ENCODE measurements around the gene LRPAP1. TPM values are rescaled to one million over a fixed set of nuclear protein-coding genes. Genes with fewer than 3 reads are reported as not detected.

LRPAP1 gene
- total RNA-seq, 2 donors from 2014 or later: 175 to 270 TPM

DNA sequence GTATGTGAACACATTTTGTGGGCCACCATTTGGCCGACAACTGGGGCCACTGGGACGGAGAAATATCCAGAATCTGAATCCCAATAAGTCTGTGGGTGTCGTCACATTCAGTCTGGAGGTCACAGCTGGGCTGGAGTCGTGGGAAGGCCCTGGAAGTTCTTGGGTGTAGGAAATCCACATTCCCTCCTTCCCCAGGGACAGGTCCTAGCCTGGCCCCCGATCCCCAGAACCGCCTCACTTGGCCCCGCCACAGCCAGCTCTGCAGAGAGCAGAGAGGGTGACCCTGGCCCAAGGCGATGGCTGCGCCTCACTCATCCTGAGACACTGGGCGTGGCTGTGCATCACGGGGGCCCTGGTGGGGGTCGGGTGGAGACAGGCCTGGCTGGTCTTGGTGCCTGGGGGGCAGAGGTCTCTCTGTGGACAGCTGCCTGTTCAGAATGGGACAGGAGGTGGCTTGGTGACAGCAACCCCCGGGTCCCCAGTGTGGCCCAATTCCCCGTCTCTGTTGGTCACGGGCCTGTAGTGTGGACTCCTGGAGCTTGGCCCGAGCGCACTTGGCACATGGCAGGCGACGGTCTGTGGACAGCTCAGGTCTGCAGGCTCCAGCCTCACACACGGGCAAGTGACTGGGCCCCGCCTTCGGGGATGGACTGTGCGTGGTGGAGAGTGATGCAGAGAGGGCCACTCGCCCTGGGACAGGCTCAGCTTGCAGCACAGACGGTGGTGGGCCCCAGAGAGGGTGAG, 52.7 kb downstream of the LRPAP1 start:
- Histone ChIP-seq H3K27me3 (replicated peaks; ENCODE audit: insufficient read depth) (peaks cover 5% of the 10 kb centered on the region), H3K27ac (no peak overlapping the region), H3K9me3 (no peaks in the 10 kb centered on the region), H3K36me3 (no peaks in the 10 kb centered on the region), H3K4me1 (replicated peaks) (peaks cover 10% of the 10 kb centered on the region), H3K4me3 (no peak overlapping the region)
- intact Hi-C loops (cut with DNase I): no loop called here
- TF ChIP-seq POLR2A (IDR thresholded peaks at IDR 0.05) (no peak), POLR2AphosphoS5 (IDR thresholded peaks at IDR 0.05) (no peak)
- TF ChIP-seq, protein P1, sequence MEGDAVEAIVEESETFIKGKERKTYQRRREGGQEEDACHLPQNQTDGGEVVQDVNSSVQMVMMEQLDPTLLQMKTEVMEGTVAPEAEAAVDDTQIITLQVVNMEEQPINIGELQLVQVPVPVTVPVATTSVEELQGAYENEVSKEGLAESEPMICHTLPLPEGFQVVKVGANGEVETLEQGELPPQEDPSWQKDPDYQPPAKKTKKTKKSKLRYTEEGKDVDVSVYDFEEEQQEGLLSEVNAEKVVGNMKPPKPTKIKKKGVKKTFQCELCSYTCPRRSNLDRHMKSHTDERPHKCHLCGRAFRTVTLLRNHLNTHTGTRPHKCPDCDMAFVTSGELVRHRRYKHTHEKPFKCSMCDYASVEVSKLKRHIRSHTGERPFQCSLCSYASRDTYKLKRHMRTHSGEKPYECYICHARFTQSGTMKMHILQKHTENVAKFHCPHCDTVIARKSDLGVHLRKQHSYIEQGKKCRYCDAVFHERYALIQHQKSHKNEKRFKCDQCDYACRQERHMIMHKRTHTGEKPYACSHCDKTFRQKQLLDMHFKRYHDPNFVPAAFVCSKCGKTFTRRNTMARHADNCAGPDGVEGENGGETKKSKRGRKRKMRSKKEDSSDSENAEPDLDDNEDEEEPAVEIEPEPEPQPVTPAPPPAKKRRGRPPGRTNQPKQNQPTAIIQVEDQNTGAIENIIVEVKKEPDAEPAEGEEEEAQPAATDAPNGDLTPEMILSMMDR (IDR thresholded peaks at IDR 0.05): no peak
- no peak for DNase-seq (ENCODE audit: low spot score)
- 82% methylated on average over 25 of the region's 25 CpGs for WGBS

DNA sequence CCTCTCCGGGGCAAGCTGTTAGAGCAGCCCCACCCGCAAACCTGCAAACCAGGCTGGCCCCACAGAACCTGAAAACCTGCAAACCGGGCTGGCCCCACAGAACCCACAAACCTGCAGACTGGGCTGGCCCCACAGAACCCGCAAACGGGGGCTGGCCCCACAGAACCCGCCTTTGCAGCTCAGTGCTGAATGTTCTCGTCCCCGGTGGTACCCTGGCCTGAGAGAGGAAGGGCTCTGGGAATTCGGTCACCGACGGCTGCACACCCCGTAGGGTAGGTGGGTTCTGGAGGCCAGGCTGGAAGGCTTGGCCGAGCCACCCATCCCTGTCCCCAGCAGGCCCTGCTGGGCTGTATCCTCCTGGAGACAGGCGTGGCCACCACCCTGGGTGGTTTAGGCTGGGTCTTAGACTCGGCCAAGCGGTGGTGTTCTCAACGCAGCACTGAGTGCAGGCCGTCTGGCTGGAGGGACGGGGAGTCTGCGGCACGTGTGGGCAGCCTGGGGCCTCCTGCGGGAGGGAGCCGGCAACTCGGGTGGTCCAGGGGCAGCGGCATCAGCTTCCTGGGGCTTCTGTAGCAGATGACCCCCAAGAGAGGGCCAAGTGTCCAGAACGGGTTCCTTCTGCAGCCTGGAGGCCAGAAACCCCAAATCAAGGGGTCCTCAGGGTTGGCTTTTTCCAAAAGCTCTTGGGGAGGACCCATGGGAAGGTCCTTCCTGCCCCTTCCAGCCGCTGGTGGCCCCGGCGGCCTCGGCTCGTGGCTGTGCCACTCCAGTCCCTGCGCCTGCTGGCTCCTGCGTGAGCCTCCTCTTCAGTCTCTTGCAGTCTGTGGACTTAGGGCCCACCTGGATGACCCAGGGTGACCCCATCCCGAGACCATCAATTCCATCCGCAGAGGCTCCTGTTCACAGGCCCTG, 53.5 kb downstream of the LRPAP1 start:
- peaks cover 8% of the 10 kb centered on the region for H3K27me3 ChIP-seq (replicated peaks; ENCODE audit: insufficient read depth)
- intact Hi-C loops (cut with DNase I): no loop called here
- no peaks in the 10 kb centered on the region for H3K36me3 ChIP-seq
- DNase-seq (ENCODE audit: low spot score): no peak
- H3K4me1 ChIP-seq (replicated peaks): peaks cover 2% of the 10 kb centered on the region
- no peak overlapping the region for H3K27ac ChIP-seq
- no peak for TF ChIP-seq POLR2AphosphoS5 (IDR thresholded peaks at IDR 0.05)
- no peak for TF ChIP-seq POLR2A (IDR thresholded peaks at IDR 0.05)
- TF ChIP-seq, protein P1 (IDR thresholded peaks at IDR 0.05): no peak
- WGBS: 86% methylated on average over 35 of the region's 35 CpGs
- H3K4me3 ChIP-seq: no peak overlapping the region
- no peaks in the 10 kb centered on the region for H3K9me3 ChIP-seq

DNA sequence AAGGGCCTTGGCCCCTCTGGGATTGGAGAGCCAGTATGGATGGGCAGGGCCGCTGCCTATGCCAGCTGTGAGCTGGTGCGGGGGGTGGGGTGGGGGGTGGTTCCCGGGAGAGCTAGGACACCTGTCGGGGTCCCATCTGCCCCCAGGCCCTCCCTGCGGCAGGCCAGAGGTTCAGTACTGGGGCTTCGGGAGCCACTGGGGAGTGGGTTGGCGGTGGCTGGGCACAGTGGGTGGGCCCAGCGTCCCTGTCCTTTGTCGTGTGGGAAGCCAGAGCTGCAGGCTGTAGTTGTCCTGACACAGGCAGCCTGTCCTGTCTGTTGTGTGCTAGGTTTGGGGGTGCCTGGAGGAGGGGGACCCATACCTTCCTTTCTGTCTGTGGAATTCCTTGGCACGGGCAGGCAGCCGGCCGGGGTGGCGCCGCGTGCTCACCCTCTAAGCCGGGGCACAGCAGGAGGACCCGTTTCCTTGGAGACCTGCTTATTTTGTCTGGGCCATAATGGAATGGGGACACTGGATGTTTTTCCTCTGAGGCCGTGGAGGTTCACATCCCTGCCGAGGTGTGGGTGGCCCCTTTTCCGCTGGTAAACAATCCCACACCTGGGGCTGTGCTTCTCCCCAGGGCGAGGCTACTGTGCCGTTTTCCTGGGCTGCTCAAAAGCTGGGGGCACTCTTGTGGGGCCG, 54.3 kb downstream of the LRPAP1 start:
- Histone ChIP-seq H3K9me3 (no peaks in the 10 kb centered on the region), H3K4me1 (replicated peaks) (no peaks in the 10 kb centered on the region), H3K27ac (no peak overlapping the region), H3K4me3 (no peak overlapping the region), H3K27me3 (replicated peaks; ENCODE audit: insufficient read depth) (peaks cover 9% of the 10 kb centered on the region), H3K36me3 (no peaks in the 10 kb centered on the region)
- WGBS: 58% methylated on average over 21 of the region's 23 CpGs
- no peak for TF ChIP-seq POLR2A (IDR thresholded peaks at IDR 0.05)
- TF ChIP-seq, protein P1 (IDR thresholded peaks at IDR 0.05): no peak
- no peak for TF ChIP-seq POLR2AphosphoS5 (IDR thresholded peaks at IDR 0.05)
- intact Hi-C loops (cut with DNase I): no loop called here
- DNase-seq (ENCODE audit: low spot score): no peak

DNA sequence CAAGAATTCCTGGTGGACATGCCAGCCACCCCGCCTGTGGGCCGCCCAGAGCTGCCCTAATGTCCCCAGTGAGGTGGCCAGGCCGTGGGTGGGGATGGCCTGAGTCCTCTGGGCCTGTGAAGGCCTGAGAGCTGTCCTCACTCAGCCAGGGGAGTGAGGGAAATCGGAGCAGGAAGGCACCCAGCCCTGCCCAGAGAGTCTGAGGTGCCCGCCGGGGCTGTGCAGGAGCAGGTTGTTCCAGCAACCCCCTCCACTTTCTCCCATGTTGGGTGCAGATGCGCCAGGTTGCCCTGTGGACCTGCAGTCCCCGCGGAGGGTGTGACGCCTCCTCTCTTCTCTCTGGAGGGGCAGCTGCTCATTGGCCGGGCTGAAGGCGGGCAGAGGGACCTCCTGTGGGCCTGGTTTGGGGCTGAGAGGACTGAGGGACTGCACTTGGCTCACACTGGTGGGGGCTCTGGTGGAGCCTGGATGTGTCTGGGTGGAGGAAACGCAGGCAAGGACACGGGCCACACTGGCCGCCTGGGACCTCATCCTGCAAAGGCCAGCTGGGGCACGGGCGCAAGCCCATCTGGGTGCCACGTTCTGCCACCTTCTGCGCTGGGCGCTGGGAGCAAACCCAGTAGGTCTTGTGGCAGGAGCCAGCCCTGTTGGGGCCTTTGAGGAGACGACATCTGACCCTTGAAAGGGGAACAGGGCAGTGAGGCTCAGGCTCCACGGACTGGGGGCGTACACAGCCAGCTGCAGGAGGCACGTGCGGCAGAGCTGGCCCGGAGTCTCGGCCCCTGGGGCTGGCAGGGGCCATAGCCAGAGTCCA, 55.1 kb downstream of the LRPAP1 start:
- Histone ChIP-seq H3K9me3 (no peaks in the 10 kb centered on the region), H3K36me3 (no peaks in the 10 kb centered on the region), H3K27me3 (replicated peaks; ENCODE audit: insufficient read depth) (peaks cover 9% of the 10 kb centered on the region), H3K4me1 (replicated peaks) (no peaks in the 10 kb centered on the region), H3K27ac (no peak overlapping the region), H3K4me3 (no peak overlapping the region)
- TF ChIP-seq, protein P1 (IDR thresholded peaks at IDR 0.05): no peak
- TF ChIP-seq POLR2A (IDR thresholded peaks at IDR 0.05) (no peak), POLR2AphosphoS5 (IDR thresholded peaks at IDR 0.05) (no peak)
- DNase-seq (ENCODE audit: low spot score): no peak
- WGBS: 84% methylated on average over 27 of the region's 27 CpGs
- intact Hi-C loops (cut with DNase I): no loop called here

Measured in prostate gland (tissue), 2 donors.